Activated CD8-positive, alpha-beta memory T cell treated with anti-CD3 and anti-CD28 coated beads for 1 hour (primary cell): Measurements from ENCODE around the gene FKBP6.
"Not testable (repeated sequence)": the region's sequence is repeated elsewhere in the genome, so short reads cannot be mapped to it uniquely, and the experiment has no call there.

Experiments
- DNase-seq, 2 donors: peaks; one replicate each; pipeline ENCODE4 v3.0.0-alpha.2; 2020; ENCODE audit warnings: low read depth in 1 of 2; ENCODE audit errors: extremely low read depth in 1 of 2

Gene FKBP6, protein sequence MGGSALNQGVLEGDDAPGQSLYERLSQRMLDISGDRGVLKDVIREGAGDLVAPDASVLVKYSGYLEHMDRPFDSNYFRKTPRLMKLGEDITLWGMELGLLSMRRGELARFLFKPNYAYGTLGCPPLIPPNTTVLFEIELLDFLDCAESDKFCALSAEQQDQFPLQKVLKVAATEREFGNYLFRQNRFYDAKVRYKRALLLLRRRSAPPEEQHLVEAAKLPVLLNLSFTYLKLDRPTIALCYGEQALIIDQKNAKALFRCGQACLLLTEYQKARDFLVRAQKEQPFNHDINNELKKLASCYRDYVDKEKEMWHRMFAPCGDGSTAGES

DNA sequence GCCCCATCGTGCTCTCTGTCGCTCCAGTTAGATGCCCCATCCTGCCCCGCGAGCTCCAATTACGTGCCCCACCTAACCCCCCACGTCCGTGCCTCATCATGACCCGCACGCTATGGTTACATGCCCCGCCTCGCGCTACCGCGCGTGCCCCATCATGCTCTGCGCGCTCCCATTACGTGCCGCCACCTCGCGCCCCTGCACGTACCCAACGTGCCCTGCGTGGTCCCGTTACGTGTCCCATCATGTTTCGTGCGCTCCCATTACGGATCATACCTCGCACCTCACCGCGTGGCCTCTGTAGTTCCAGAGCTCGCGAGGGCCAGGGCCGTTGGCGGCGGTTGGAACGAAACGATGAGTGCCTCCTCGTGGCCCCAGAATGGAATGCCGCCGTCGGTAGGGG, at the start of gene FKBP6, which contains the start of gene TRIM50:
FKBP6 (plus strand) TSS at position 240 of the 400 bp plus-strand sequence. CDS start 268 bp downstream, outside the sequence.
TRIM50 (minus strand) TSS at position 161 of the 400 bp plus-strand sequence. CDS start 3,295 bp downstream, outside the sequence.
- not testable (repeated sequence) for DNase-seq

DNA sequence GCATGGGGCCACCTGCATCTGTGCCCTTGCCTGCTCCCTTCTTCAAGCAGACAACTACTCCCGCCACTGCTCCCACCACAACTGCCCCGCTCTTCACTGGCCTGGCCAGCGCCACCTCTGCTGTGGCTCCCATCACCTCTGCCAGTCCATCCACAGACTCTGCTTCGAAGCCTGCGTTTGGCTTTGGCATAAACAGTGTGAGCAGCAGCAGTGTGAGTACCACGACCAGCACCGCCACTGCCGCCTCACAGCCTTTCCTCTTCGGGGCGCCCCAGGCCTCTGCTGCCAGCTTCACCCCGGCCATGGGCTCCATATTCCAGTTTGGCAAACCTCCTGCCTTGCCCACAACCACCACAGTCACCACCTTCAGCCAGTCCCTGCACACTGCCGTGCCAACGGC, 30.7 kb upstream of the FKBP6 start:
- not testable (repeated sequence) for DNase-seq

DNA sequence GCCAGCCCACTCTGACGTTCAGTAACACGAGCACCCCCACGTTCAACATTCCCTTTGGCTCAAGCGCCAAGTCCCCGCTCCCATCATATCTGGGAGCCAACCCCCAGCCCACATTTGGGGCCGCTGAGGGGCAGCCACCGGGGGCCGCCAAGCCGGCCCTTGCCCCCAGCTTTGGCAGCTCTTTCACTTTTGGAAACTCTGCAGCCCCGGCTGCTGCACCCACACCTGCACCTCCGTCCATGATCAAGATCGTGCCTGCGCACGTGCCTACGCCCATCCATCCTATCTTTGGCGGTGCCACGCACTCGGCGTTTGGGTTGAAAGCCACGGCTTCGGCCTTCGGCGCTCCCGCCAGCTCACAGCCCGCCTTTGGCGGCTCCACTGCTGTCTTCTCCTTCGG, 30.3 kb upstream of the FKBP6 start:
- not testable (repeated sequence) for DNase-seq

DNA sequence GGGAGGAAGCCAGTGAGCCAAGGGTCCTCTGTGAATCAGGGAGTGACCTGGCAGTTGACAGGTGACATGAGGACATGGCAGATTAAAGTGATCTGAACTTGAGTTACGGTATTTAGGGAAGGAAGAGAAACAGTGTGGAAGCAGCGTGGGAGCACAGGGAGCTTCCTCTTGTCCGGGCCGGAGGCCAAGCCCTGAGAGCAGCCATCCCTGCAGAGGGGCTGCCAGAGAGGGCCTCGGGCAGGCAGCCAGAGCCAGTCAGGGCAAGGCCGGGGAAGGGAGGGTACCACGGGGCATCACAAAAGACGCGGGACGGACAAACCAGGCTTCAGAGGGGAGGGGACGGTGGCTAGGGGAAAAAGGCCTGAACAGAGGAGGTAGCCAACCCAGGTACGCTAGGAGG, 28.1 kb upstream of the FKBP6 start:
- not testable (repeated sequence) for DNase-seq

DNA sequence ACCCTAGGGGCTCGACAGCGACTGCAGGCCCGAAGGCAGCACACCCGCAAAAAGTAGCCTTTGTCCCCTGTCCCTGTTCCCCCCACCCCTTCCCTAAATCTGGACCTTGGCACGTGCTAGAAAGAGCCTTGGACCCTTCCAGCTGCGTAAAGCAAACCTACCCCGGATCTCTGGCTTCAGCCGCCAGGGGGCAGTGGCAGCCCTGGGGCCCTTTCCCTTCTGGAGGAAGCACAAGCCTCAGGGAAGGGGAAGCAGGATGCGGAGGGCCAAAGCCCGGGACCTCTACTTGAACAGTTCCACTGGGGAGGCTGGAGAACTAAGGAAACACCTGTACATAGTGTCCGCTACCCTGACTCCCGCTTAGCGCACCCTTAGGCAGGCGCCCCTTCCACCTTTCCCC, 26.9 kb upstream of the FKBP6 start:
- DNase-seq = not testable (repeated sequence)

DNA sequence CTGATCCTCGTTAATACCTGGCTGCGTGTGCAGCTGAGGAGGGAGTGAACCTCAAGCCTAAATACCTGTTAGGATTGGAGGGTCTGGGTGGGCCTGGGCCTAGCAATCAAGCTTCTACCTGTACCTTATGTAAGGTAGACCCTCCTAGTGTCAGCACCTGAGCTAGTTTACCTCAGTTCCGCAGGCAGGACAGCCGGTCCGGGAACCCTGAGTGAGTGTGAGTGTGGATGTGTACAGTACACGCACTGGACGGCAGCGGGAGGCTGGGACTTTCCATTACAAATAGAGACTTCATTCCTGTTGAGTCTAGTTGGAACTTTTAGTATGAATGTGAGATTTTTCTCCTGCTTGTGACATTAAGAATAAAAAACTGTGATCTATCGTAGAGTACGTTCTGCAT, 25.1 kb upstream of the FKBP6 start:
- not testable (repeated sequence) for DNase-seq

DNA sequence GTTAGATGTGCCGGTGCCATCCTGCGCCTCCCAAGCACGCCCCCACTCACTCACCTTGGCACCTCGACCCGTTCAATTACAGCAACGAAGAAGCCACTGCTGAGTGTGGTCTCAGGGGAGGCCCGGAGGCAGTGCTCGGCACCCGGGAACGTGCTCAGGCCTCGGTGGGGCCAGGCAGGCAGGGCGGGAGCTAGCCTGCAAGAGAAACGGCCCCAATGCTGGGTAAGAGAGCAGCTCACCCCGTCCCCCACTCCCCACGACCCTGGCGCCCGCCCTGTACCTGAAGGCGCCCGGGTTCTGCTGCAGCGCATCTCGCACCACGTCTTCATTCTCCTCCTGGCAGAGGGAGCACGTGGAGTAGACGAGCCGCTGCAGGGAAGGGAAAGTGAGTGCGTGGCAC, 24.4 kb upstream of the FKBP6 start:
- DNase-seq = no peak

DNA sequence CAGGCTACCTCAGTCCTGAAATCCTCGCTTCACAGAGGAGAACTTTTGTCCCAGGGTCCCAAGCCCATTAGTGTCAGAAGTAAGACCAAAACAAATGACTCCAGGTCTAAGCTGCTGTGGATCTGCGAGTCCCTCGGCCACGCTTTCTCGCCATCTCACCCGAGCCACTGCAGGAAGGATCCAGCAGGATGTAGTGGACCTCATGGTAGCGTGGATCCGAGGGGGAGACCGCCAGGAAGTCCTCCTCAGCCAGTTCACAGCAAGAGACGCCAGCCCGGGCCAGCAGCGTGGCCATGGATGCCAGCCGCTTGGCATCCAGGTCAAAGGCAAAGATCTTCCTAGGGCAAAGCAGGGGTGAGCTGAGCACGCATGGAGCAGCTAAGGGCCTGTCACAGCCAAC, 23.9 kb upstream of the FKBP6 start:
- DNase-seq = no peak

DNA sequence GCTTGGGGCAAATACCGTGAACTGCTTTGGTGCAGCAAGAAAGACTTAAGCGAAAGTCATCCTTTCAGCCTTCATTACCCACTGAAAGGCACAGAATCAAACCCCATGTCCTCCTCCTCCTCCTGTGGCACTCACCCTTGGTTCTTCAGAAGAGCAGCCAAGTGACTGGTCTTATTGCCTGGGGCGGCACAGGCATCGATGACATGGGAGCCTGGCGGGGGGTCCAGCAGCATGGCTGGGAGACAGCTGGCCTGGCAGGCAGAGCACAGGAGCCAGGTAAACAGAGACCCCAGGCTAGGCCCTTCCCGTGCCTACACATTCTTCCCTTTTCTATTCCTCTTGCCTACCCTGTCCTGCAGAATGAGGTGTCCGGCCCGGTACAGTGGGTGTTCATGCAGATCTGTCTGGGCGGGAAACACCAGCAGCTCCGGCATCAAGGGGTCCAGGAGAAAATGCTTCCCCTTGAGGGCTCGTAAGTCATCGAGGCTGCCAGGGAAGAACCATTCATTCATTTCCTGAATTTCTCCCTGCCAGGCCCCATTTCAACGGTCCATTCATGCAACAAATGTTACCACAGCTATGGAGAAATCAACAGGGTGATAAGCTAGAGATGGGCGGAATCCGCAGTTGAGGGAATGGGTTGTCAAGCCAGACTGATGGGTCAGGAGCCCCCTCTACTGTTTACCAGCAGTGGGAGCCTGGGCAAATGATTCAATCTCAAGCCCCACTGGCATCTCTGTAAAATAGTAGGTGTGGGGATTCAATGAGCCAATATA, 23.2 kb upstream of the FKBP6 start:
- not testable (repeated sequence) for DNase-seq

DNA sequence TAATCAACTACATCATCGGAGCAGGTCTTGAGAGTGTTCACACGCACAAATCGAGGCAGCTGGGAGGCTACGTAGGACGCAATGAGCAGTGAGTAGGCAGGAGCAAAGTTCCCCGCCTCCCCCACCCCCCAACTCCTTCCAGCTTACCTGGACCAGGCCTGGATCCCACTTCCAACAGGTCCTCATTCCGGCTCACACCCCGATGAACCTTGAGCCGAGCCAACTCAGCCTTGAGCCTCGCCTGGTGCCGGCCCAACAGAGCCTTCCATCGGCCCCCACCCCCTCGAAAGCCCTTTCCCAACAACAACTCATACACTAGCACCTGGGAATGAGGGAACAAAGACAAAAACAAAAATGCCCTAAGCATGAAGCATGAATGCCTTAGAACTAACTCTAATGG, 20.5 kb upstream of the FKBP6 start:
- DNase-seq = no peak

DNA sequence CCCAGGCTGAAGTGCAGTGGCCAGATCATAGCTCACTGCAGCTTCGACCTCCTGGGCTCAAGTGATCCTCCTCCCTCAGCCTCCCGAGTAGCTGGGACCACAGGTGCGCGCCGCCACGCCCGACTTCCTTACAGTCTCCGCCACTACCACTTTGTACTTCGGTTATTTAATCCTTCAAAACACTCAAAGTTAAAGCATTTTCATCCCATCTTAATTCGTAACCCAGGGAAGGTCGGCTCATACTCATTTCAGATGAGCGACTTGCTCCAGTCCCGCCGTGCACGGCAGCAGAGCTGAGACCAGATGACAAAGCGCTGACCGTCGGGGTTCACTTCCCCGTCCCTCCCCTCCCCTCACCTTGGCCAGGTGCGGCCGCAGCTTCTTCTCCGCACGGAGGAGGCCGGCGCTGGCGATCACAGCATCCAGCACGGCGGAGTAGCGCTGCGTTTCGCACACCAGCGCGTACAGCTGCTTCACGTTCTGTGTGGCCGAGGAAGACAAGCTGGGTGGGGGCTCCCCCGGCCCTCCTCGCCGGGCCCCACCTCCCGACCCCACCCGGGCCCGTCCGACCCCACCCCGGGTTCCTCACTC, 19.8 kb upstream of the FKBP6 start:
- DNase-seq = no peak

DNA sequence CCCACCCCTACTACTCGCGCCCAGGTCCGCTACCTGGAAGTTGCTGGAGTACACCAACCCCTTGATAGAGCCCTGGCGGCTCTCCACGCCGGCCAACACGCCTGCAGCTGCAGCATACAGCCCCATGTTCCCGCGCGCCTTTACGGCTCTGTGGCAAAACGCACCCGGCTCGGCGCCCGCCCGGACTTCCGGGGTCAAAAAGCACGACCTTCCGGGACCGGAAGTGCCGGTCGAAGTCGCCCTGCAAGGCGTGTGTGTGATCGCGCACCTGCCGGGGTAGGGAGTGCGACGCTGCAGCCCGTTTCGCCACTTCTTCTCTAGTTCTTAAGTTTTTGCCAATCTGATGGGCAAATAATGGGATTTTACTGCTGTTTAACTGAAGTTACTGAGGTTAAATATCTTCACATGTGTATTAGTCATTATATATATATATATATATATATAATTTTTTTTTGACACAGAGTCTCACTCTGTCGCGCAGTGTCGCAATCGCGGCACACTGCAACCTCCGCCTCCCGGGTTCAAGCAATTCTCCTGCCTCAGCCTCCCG, 19.2 kb upstream of the FKBP6 start, which contains the start of gene NSUN5:
NSUN5 (minus strand) TSS at position 162 of the 550 bp plus-strand sequence; CDS start at position 126, 36 bp downstream.
- DNase-seq = peak; percentile 65 to 77

DNA sequence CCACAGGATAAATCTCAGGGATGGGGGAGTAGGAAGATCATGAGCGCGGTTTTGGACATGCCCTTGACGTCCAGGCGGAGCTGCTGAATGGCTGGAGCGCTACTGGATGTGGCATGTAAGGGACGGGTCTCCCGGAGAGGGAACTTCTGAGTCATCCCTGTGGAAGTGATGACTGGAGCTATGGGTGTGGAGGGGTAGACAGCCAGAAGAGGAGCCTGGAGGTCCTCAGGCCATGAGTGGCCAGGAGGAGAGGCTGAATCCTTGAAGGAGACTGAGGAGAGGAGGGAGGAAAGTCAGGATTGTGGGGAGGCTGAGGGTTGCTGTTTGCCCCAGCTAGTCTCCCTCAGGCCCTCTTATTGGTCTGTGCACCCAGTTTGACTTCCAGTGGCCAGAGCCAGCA, 16.5 kb upstream of the FKBP6 start:
- DNase-seq = not testable (repeated sequence)

DNA sequence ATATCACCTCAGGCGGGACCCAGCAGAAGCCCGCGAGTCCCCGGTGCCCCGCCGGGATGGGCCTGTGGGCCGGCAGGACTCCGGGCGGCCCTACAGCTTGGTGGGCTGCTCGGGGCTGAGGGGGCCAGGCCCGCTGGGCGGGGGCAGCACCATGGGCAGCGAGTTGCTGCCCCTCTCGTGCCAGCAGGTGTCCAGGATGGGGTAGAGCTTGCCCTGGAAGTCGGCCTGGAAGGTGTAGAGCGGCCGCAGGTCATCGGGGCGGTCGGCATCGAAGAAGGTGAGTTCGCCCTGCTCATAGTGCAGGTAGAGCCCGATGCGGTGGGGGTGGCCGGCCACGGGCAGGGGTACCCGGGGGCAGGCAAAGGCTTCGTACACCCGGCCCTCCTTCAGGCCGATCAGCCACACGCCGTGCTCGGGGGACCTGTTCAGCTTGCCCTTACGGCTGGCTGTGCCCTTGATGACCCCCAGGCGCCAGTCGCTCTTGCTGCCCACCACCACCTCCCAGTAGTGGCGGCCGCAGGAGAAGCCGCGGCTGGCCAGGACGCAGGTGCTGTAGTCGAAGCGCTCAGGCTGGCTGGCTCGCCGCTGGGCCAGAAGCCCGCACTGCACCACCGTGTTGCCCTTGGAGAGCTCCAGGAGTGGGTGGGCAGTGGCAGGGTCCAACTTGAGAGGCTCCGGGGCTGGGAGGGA, 15.0 kb upstream of the FKBP6 start:
- no peak for DNase-seq

DNA sequence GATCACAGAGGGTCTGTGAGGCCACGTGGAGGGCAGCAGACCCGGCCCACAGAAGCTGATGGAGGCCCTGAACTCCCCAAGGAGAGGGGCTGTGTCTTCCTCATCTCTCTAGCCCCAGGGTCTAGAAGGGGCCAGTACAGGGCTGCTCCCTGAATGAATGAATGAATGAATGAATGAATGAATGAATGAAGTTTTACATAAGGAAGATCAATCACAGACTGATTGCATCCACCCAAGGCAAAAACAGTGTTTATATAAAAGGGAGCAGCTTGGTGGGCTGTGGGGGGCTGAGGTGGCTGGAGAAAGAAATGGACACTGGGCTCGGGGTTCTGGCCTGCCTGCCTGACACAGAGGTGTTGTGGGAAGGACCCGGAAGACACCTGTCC, 14.4 kb upstream of the FKBP6 start:
- DNase-seq = no peak

DNA sequence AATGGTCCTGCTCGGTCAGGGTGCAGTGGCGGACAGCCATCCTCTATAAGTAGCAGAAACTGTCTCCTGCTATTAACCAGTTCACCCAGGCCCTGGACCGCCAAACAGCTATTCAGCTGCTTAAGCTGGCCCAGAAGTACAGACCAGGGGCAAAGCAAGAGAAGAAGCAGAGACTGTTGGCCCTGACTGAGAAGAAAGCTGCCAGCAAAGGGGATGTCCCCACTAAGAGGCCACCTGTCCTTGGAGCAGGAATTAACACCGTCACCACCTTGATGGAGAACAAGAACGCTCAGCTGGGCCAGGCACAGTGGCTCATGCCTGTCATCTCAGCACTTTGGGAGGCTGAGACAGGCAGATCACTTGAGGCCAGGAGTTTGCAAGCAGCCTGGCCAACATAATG, 13.7 kb upstream of the FKBP6 start:
- no peak for DNase-seq

DNA sequence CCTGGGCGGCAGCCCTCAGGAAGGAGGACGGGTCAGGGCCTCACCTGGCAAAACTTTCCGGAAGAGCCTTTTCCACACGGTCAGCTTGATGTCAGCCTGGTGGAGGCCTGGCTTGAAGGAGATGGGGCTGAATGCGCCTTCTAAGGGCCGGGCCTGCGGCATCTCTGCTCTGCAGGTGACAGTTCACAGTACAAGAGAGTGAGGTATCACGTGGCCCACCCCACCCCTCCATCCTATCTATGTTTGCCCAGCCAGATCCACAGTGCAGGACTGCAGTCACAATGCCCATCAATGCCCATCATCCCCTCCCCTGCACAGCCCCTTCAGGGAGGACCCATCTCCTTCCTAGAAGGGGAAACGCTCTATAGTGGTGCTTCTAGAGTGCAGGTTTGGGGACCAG, 11.4 kb upstream of the FKBP6 start:
- no peak for DNase-seq

DNA sequence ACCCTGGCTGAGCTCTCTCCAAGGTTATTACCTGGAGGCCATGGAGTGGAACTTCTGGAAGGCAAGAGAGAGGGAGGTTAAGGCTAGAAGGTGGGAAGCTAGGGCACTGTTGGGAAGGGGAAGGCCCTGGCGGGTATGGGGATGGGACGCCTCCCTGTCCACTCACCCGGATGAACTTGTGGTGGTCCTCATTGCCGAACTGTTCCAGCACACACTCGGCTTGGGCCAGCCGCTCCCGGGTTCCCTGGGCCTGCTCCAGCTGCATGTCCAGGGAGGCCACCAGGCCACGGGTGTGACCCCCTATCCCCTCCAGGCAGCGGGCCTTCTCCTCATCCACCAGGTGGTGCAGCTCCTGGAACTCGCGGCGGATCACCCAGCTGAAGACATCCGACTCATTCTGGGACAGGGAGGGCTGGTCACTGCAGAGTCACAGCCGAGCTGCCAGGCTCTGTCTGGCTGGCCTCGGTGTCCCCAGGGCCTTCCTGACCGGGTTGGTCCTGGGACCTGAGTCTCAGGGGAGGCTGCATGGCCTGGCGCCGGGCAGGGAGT, 9.2 kb upstream of the FKBP6 start:
- not testable (repeated sequence) for DNase-seq

DNA sequence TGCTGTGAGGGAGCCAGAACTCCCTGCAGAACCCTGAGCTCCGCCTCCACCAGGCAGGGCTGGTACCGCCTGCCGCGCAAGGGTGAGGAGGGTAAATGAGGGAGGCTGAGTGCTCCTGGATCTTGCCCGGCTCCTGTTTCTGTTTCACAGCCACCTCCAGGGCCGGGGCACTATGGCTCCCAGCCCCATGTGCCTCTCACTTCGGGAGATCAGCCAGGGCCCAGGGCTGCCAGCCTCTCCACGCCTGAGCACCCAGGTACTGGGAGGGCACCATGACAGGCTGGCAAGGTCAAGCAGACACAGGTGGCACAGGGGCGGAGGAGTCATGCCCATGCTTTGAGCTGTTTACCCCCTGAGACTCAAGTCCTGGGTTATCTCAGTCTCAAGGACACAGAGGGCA, 8.4 kb upstream of the FKBP6 start:
- not testable (repeated sequence) for DNase-seq

DNA sequence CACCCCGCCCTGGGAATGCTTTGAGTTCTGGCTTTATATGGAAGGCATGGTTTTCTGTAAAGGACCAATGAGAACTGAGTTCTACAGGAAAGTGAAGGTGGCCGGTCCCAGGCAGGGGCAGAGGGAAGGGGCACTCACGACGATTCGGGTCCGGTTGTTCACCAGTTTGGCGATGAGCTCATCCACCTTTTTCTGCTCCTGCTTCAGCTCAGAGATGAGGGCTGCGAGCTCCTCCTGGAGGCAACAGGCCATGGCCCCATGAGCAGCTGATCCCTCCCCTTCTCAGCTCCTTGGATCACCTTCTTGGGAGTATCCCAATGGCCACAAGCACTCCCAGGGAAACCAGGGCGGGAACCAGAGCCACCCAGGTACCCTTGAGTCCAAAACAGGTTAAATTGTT, 8.0 kb upstream of the FKBP6 start:
- not testable (repeated sequence) for DNase-seq
